Measurements from ENCODE around the gene STAB2.

STAB2 gene

GRCh38 chr12:103783744-103784664 is 196.9 kb downstream of the STAB2 start:
- DNase-seq, result no peak

- DNase-seq, result no peak
Observed at GRCh38 chr12:103785243-103786031, 198.4 kb downstream of the STAB2 start.

GRCh38 chr12:103786201-103786600 is 199.1 kb downstream of the STAB2 start:
- no peak for DNase-seq

- no peak for DNase-seq
Observed at GRCh38 chr12:103791350-103791920, 204.4 kb downstream of the STAB2 start.

GRCh38 chr12:103793046-103793445 is 206.0 kb downstream of the STAB2 start:
- DNase-seq, result no peak

DNA sequence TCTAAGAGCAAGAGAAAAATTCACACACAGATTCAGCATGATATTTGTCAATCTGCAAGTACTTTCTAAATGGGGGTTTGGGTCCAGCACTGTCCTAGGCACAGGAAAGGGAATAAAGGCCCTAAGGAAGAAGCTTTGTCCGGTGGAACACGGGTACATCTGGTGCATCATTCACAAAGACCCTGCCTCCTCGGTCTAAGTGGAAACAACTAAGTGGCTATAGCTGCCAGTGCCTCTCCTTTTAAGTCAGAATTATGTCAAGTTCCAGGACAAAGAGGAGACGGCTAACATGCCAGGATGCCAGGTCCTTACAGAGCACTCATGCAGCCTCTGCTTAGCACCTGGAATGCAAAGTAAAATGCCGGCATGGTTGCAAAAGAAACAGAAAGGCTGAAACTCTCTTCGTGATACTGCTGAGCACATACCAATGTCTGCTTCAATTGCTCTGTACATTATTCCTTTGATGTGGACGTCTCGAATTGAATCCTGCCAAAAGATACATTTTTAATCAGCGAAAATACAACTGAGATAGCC is 206.5 kb downstream of the STAB2 start:
- no peak for DNase-seq

GRCh38 chr12:103794309-103795213 is 207.5 kb downstream of the STAB2 start:
- DNase-seq, result no peak

DNA sequence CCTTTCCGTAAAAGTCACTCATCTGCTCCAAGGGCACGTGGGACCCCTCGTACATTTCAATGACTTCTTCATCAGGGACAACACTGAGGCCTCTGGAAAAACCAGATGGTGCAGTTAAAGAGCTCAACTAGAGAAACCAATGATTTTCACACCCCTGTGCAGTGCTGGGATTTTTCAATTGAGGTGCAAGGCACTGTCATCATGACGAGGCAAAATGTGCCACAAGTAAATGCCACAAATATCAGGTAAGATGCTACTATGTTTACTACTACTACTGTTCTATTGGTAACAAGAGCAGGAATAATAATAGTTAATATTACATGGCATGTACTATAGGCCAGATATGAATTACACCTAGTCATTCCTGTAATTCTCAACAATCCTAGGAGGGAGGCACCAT is 211.5 kb downstream of the STAB2 start:
- DNase-seq, result no peak

- DNase-seq, result no peak
Observed at GRCh38 chr12:103799504-103799856, 212.4 kb downstream of the STAB2 start.

GRCh38 chr12:103799857-103800771 is 213.0 kb downstream of the STAB2 start:
- no peak for DNase-seq

GRCh38 chr12:103801709-103802585 is 214.9 kb downstream of the STAB2 start:
- no peak for DNase-seq

DNA sequence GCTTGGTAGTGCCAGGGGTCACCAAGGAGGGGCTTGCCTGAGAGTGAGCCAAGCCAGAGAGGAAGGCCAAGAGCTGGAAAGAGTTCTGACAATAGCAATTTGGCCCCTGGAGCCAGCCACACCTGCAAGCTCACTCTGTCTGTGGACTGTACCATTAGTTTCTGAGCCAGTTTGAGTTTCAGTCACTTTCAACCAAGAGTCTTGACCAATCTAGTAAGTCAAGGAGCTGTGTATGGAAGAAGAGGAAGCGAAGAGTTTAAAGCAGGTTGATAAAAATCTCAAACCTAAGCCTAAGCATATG is 215.5 kb downstream of the STAB2 start:
- no peak for DNase-seq

- no peak for DNase-seq
Observed at GRCh38 chr12:103803847-103804246, 216.8 kb downstream of the STAB2 start.

- DNase-seq, result no peak
Observed at GRCh38 chr12:103805655-103806360, 218.7 kb downstream of the STAB2 start.

GRCh38 chr12:103806803-103807202 is 219.7 kb downstream of the STAB2 start:
- DNase-seq, result no peak

DNA sequence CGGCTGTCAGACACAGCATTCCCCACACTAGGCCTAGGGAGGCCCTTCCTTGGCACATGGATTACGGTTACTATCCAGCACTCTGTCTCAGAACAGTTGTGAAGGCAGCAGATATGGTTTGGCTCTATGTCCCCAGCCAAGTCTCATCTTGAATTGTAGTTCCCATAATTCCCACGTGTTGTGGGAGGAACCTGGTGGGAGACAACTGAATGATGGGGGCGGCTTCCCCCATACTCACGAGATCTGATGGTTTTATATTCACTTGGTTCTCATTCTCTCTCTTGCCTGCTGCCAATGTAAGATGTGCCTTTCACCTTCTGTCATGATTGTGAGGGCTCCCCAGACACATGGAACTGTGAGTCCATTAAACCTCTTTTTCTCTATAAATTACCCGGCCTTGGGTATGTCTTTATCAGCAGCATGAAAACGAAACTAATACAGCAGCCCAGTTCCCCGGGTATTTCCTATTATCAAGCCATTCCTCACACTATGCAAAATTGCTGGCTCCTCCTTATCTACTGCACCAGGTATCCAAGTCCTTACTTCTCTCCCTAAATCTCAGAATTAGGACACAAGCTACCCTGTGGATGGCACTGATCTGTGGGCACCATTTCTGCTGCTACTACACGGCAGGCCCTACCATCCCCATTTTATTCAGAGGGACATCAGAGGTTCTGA is 220.6 kb downstream of the STAB2 start:
- no peak for DNase-seq

- no peak for DNase-seq
Observed at GRCh38 chr12:103808239-103808880, 221.3 kb downstream of the STAB2 start.

- DNase-seq, result no peak
Observed at GRCh38 chr12:103809154-103809553, 222.1 kb downstream of the STAB2 start.
